Fibroblast of skin of back (primary cell): Measurements from ENCODE around the gene TET3. TPM values are rescaled to one million over a fixed set of nuclear protein-coding genes. Genes with fewer than 3 reads are reported as not detected.
"Not testable (repeated sequence)": the region's sequence is repeated elsewhere in the genome, so short reads cannot be mapped to it uniquely, and the experiment has no call there.

Source experiments
- DNase-seq: peaks from one replicate; pipeline ENCODE4 v3.0.0-alpha.2; 2013
- polyA plus RNA-seq, 2 experiments: library from polyadenylated mRNA; unstranded; fragments of 120-200 nt; gene quantifications; one replicate each; pipeline ENCODE4 v1.2.1, GENCODE V29; 2013; ENCODE audit not compliant: insufficient read length in 2 of 2

Gene TET3
- 9.2 TPM for polyA plus RNA-seq (2013, experiment 1 of 2; ENCODE audit: insufficient read length)
- polyA plus RNA-seq (2013, experiment 2 of 2; ENCODE audit: insufficient read length): 5.9 TPM

DNA sequence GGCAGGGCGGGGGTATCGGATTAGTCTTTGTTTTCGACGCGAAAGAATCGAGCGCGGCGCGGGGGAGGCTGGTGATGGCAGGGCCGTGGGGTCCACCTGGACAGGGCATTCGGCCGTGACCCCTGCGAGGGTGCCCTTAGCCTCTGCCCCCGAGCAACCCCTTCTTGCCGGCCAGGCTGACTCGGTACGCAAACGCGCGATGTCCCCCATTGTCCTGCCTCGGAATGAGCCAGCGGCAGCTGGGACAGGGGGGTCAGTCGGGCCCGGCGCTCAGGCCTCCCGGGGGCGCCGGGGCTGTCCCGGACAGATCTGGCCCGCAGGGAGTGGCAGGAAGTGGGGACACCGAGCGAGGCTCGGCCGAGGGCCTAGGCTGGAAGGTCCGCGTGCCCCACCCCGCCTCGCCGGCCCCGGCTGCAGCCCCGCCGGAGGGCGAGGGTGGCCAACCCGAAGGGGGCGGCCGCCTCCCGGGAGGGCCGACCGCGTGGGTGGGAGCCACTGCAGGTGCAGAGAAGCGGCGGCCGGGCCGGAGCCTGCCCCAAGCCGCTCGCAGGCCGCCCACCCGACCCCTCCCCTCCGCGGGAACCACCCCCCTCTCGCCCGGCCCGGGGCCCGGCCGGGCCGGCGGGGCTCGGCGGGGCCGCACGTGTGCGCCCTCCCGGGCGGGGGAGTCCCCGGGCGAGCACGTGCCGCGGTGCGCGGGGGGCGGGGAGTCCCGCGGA, at the start of gene TET3:
Gene TET3, plus strand, starts transcription at position 708 of the 719 bp plus-strand sequence. CDS start 1,494 bp downstream, outside the sequence.
- no peak for DNase-seq

- no peak for DNase-seq
Observed at GRCh38 chr2:73935641-73936040, 49.1 kb upstream of the TET3 start.

GRCh38 chr2:73937103-73937885, 47.4 kb upstream of the TET3 start:
- DNase-seq: peak; percentile 58

DNA sequence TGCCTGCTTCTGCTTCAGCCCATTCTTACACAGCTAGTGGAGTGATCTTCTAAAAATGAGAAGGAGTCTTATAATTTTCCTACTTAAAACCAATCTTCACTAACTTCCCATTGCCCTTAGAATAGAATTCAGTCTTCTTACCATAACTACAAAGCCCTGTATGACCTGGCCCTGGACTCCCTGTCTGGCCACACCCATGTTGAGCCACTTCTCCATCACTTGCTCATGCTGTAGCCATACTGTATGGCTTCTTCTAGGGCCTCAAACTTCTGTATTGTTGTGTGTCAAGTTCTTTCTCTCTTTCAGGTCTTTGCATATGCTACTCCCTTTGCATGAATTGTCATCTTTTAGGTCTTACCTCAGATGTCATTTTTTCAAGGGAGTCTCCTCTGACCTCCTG, 46.8 kb upstream of the TET3 start:
- no peak for DNase-seq

DNA sequence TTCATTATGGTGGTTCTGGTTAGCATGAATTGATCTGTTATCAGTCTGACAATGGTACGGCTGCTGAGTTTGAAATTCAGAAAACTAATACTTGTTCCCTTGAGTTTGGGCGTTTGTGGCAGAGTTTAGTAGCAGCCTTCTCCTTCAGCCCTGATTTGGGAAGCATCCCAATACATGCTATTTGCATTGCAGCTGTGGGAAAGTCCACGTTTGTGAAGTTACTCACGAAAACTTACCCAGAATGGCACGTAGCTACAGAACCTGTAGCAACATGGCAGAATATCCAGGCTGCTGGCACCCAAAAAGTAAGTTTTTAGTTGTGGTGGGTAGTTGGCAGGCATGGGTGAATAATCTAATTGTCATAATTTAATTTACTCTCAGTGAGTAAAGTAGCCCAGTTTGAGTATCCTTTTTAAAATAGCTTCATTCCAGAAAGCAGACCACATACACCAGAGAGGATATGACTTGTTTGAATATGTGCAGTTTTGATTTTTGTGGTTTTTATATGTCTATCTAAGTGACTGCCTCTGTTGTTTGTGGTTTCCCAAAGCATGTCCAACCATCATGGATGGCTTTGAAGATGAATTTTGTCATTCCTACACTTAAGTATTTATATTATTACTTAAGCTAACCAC, 45.9 kb upstream of the TET3 start:
- peak; percentile 85 for DNase-seq

DNA sequence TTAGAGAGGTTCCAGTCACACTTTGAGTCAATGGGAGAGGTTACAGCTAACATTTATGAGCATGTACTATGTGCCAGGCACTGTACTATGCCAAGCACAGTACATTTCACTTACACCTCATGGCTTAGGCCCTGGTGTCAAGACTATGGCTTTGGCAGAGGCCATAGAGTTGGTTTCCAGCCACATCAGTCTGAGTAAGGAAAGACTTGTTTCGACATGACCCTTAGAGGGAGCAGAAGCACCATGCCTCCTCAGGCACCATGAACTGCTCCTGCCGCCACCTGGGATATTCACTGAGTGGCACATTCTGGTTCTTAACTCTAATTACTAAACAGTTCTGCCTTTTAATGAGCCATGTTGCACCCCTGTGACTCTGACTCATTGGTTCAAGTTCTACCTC, 45.3 kb upstream of the TET3 start:
- DNase-seq: peak; percentile 21

- DNase-seq: not testable (repeated sequence)
Observed at GRCh38 chr2:73940066-73940465, 44.6 kb upstream of the TET3 start.

DNA sequence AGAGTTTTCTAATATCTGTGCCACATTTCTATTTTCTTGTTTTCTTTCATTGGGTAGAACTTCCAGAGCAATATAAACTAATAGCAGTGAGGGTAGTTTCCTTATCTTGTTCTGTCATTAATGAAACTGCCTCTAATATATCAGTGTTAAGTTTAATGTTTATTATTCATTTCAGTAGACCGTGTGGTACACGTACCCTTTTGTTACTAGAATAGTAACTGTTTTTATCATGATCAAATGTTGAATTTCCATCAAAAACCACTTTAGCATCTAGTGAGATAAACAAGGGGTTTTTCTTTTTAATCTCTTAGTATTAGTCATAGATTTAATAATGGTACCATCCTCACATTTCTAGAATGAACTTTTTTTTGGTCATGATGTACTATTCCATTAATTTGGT, 42.0 kb upstream of the TET3 start:
- DNase-seq: no peak

DNA sequence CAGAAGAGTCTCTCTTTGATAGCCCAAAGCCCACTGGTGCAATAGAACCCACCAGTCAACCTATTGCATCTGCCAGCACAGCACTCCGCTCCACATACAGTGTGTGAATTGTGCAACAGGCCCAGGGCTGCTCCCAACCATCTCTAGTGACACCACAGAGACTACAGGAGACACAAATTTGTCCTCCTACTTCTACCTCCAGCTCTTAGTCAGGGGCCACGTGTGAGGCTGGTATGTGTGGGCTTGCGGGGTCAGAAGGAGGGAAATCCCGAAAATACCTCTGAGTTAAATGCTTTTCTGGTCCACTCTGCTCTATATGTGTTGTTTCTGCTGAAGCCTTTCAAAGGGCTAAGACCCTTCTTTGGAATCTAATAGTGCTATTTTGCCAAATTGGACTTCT, 40.0 kb upstream of the TET3 start:
- no peak for DNase-seq

DNA sequence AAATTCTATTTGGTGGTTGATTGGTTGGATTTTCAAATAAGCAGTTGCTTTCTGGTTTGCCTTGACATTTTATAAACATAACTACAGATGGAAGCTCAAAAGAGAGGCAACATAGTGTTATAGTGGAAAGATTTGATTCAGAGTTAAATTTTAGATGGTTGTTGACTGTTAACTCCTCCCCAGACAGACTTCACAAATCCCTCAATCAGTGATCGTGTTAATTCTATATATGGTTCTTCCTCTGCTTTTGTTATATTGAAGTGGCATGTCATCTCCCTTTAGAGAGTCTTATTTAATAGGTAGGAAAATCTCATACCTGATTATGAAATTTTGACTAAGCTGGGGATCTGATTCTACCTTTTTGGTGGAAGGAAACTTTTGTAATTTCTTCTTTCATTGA, 38.5 kb upstream of the TET3 start:
- DNase-seq: no peak

DNA sequence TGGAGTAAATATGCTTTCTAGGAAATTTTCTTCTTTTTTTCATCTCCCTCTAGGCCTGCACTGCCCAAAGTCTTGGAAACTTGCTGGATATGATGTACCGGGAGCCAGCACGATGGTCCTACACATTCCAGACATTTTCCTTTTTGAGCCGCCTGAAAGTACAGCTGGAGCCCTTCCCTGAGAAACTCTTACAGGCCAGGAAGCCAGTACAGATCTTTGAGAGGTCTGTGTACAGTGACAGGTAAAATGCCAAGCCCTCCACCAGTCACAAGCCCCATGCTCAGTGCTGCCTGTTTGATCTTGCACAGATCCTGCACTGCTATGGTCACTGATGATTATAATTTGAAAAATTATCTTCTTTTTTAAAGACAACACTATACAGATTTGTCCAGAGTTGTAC, 38.0 kb upstream of the TET3 start:
- no peak for DNase-seq

DNA sequence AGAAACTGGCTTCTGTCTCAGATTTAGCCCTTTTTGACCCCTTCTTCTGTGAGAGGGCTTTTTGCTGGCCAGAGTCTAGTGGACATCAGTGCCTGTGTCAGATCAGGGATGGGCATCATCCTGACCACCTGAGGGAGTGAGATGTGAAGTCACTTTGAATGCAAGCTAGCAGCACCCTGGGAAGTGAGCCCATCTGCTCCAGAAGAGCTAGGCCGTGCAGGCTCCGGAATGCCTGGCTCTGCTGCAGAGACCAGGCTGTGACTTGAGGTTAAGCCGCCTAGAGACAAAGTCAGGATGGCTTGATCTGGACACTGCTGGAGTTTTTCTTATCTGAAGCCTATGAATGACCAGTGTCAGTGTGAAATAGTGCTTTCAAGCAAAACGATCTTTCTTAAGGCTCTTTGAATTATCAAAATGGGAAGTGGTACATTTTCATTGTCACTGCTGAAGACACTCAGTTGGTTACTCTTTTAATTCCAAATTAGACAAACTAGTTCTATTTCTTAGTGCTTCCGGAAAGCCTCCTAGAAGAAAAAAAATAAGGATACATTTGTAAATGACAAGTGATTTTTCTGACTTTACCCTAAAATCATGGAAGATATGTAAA, 37.2 kb upstream of the TET3 start:
- DNase-seq: no peak

GRCh38 chr2:73949802-73950201, 34.9 kb upstream of the TET3 start:
- DNase-seq: no peak

DNA sequence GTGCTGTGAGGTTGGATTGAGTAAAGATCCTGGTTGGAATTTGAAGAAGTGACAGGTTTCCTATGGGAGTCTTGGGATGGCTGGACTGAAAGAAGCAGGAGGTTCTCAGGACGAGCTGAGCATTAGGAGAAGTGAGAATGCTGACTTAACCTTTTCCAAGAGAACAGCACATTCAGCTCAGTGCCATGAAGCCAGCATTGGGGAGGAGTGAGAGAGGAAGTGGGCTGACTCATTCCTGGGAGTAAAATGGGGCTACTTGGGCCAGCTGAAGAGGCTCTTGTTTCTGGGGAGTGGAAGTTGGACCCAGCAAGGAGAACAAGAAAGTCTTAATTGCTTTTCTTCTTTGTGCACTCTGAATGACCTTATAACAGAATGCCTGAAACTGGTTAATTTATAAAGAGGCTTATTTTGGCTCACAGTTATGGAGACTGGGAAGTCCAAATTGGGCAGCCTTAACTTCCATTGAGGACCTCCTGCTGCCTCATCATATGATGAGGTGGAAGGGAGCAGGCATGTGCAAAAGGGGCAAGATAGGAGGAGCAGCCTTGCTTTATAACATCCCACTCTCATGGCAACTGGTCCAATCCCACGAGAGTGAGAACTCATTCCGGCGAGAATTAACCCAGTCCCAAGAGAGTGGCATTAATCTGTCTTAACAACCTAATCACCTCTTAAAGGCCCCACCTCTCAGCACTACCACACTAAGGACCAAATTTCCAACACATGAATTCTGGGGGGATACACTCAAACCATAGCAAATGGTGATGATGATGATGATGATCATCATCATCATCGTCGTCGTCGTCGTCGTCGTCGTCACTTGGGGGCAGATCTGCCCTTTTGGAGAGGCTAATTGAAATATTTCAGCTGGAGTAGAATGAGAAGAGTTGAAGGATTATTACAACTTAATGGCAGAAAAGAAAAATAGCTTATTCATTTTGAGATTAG, 31.9 kb upstream of the TET3 start:
- DNase-seq: peak; percentile 34

DNA sequence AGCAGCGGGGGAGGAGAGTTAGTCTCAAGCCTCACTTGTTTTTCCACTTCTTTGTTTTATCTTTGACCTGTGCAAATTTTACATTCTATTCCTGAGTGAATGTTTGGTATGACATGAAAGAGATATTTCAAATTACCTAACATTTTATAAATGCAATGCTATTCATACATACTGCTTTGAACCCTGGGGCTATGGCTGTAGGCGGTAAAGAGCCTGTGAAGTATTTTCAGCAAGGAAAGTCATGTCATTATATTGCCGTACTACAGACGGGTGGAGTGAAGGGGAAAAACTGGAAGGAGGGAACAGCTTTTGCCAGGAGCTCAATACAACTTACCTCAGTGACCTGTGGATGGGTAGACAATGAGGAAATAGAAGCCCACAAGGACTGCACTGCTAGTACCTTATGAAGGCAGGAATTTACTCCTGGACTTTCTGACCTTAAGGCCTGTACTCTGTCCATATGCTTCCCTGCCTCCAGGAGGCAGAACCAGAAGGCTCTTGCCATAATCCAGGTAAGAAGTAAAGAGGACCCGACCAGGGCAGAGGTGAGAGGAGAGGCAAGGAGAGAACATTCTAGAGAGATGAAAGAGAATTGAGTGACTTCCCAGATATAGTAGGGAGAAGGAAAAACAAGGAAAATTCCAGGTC, 28.4 kb upstream of the TET3 start:
- DNase-seq: no peak

GRCh38 chr2:73961274-73961673, 23.4 kb upstream of the TET3 start:
- no peak for DNase-seq

DNA sequence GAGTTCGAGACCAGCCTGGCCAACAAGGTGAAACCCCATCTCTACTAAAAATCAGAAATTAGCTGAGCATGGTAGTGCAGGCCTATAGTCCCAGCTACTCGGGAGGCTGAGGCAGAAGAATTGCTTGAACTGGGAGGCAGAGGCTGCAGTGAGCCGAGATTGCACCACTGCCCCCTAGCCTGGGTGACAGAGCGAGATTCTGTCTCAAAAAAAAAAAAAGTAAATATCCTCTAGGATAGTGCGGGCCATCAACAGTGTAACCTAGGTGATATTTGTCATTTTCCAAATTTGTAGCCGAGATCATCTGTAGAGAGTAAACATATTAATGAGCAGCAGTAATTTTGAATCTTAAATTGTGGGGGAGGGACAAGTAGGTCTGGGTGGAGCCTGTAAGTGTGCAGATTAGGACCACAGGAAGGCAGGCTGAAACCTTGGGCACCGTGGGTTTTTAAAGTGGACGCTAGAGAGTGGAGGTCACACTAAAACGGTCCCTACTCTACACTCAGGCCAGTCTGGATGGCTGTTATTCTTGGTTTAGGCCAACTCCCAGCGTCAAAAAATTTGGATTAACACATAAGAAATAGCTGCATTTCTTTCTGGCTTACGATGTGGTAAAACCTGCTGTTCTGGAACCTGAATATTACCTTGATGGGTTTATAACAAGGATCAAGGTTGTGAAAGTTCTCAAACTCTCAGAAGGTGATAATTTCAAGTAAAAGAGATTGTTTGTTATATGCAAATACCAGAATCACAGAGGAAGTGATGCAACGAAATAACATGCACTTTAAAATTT, 22.7 kb upstream of the TET3 start:
- no peak for DNase-seq

GRCh38 chr2:73962798-73963197, 21.9 kb upstream of the TET3 start:
- no peak for DNase-seq

DNA sequence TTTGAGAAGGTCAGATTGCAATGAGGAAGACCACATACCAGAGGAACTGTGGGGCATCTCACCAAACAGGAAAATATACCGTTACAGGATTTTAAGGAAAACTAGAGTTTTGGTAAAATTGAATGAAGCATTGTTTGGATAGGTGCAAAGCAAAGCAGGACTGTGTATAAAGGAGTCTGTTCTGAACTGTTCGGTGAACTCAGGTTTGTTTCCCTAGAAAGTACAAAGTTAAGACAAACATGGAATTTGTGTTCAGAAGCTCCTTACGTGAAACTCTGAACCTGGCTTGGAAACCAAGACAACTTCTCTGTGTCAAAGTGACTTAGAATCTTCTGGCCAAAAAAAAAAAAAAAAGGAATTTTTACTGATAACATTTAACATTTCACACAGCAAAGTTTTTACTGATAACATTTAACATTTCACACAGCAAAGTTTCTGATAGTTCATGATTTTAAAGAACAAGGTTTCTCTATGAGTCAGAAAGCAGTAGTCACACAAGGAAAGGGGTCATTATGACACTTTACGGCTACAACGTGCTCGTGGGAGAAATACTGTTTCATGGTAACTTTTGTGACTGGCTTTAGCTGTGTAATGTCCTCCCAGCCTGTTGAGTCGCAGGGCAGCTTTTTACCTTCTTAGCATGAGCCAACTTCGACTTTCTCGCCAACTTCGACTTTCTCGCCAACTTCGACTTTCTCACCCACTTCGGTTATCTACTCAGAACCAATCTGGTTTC, 21.2 kb upstream of the TET3 start:
- DNase-seq: no peak

GRCh38 chr2:73964223-73964622, 20.5 kb upstream of the TET3 start:
- no peak for DNase-seq
